ENCODE measurements around the gene DDOST.
"Not testable (repeated sequence)": the region's sequence is repeated elsewhere in the genome, so short reads cannot be mapped to it uniquely, and the experiment has no call there.

The DDOST gene

DNA sequence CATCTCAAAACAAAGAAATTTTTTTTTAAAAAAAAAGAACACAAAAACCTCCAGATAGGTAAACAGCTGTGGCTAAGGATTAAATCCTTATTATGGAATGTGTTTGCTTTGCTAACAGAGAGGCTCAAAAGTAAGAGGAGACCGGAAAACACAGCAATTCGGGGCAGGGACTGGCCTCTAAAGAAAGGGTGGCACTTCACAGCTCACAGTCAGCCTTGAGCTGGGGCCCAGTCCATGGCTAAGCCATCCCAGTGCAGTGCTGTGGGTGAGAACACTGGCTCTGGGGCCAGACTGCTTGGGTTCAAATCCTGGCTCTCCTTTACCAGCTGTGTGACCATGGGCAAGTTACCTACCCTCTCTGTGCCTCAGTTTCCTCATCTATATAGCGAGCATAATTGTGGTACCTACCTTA lies 28.5 kb upstream of the DDOST start:
- no peak for DNase-seq

DNA sequence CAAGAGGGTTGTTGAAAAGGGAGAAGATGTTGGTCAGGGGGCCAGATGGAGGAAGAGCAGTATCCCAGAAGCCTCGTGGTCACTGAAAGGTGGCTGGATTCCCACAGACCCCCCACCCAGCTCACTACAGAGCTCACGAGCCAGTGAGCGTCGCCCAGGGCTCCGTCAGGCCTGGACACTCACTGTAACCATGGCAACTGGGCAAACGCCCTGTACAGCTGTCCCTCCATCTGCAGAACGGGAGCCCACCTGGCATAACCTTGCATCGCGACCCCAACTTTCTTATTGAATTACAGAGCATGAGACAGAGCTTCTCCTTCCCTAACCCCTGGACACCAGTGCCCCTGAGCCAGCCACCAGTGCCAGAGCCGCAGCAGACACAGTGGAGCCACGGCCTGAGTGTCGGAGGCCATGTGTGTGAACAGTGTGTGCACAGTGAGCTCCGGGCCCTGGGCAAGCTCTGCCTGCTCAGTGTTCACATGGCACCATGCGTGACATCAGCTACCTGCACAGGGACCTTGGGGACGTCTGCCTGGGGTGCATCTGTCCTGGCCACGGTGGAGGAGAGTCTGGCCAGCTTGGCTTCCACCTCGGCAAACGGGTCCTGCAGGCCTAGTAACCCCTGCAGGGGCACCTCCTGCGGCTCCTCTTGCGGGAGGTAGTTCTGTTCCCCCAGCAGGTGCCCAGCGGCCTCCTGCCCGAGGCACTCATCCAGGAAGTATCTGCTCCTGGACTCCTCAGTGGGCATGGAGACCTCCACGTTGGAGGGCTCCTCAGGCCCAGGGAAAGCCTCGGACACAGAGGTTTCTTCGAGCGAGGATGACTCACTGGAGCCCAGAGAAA lies 25.9 kb upstream of the DDOST start:
- DNase-seq: no peak

DNA sequence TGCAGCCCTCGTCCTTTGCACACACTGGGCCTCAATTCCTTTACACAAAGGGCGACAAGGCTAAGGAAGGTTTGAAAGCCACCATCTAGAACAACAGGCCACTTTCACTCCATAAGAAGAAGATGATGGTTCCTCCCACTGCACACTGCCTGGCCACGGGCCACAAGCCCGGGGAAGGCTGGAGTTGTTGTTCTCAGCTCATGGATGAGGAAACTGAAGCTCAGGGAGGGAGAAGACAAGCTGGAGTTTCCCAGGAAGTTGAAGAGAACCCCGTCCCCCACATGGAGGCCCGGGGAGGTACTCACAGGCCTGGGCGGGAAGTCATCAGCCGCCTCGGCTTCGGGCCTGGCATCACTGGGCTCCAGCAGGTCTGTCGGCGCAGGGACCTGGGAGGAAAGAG lies 24.6 kb upstream of the DDOST start:
- no peak for DNase-seq

DNA sequence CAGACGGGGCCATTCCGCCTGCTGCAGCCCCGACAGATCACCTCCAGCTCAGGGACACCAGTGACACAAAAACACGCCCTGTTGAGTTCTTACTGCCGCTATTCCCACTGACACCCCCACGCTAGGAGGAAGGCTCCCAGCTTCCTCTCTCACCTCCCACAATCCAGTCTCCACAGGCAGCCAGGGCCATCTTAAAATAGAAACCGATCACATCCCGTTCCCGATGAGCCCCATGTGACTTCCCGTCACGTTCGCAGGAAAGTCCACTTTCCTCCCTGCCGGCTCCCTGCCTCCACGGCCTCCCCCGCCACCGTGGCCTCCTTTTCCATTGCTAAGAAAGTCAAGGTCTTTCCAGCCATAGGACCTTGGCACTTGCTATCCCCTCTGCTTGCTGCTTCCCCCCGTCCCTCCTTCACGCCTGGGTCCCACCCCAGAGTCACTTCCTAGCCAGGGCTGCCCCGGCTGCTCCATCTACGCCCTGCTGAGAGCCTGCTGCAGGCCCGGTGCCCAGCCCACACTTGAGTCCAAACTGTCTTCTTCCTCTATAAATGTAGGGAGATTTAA lies 24.0 kb upstream of the DDOST start:
- no peak for DNase-seq

DNA sequence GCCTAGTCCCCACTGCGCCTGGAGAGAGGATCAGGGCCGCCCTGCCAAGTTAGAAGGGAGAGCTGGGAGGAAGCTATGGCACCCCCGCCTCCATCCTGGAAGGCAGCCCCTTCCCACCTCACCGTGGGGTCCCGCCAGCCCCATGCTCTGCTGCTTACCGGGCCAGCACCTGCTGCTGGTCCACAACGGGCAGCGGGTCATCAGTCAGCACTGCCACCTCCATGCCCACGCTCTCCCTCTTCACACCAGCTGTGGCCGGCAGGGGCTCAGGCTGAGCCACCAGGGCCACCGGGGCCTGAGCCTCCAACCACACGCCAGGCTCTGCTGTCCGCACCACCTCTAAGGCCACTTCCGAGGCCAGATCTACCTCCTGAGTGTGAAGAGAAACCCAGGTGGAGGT lies 23.5 kb upstream of the DDOST start:
- DNase-seq: no peak

- DNase-seq: no peak
Observed at GRCh38 chr1:20684050-20684620, 23.0 kb upstream of the DDOST start.

GRCh38 chr1:20683614-20684013 lies 22.4 kb upstream of the DDOST start:
- DNase-seq: no peak

DNA sequence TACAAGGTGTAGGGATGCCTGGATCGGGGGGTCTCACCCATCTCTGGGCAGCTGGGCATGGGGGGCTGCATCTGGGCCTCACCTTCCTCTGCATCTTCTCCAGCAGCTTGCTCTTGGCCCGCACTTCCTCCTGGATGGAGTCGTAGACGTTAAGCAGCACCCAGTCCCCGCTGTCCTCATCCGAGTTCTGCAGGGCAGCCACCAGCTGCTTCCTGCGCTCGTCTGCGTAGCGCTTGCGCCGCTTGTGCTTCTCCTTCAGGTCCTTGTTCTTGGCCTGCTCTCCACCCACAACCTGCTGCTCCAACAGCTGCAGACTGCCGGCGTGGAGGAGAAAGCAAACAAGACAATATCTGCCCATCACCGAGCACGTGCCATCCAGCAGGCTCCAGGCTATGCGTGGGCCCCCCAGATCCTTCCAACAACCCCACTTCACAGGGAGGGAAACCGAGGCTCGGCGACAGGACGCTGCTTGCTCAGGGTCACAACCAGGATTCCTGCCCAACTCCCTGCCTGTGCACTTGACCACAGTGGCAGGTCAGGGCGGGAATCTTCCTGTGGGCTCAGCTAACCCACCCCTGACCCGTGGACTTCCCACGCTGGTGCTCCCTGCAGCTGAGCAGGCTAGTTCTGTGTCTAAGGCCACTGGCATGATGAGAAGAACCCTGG lies 21.5 kb upstream of the DDOST start:
- DNase-seq: no peak

- no peak for DNase-seq
Observed at GRCh38 chr1:20681999-20682398, 20.8 kb upstream of the DDOST start.

GRCh38 chr1:20680269-20680668 lies 19.1 kb upstream of the DDOST start:
- DNase-seq: no peak

DNA sequence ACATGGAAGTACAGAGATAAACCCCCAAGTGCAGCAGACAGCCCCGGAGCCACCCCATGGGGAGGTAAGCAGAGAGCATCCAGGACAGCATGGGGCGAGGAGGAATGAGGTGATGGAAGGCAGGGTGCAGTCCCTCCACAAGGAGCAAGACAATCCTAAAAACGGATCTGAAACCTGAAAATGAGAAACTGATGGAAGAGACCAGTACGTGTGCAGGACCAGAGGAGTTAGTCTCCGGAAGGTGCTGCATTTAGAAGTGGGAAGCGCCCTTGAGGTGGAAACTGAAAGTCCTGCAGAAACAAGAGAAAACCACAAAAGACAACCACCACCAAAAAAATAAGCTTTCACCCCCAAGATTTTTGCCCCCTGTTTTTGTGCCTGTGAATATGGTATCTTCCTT lies 17.4 kb upstream of the DDOST start:
- DNase-seq: no peak

DNA sequence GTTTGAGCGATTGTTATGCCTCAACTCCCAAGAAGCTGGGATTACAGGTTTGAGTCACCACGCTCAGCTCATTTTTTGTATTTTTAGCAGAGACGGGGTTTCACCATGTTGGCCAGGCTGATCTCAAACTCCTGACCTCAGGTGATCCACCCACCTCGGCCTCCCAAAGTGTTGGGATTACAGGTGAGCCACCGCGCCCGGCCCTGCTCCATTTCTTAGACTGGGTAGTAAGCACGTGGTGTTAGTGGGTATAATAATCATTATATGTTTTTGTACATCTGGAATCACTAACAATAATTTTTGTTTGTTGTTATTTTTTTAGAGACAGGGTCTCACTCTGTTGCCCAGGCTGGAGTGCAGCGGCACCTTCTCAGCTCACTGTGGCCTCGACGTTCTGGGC lies 12.5 kb upstream of the DDOST start:
- not testable (repeated sequence) for DNase-seq

GRCh38 chr1:20672265-20672632 lies 11.1 kb upstream of the DDOST start:
- no peak for DNase-seq

DNA sequence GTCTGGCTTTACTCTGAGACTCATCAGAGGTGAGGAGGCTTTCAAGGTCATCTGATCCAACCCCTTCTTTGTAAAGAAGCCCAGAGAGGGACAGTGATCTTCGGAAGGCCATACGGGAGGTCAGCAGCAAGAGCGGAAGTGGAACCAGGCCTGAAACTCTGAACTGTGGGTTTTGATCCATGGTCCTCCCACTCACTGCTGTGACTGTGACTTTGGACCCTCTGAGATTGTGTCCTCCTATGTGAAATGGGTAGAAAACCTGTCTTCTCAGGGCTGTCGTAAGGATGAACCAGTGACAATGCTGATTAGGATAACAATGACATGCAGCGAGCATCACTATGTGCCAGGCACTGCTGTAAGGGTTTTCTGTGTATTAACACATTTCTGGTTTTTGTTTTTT lies 9.8 kb upstream of the DDOST start:
- no peak for DNase-seq

- no peak for DNase-seq
Observed at GRCh38 chr1:20668581-20668980, 7.4 kb upstream of the DDOST start.

DNA sequence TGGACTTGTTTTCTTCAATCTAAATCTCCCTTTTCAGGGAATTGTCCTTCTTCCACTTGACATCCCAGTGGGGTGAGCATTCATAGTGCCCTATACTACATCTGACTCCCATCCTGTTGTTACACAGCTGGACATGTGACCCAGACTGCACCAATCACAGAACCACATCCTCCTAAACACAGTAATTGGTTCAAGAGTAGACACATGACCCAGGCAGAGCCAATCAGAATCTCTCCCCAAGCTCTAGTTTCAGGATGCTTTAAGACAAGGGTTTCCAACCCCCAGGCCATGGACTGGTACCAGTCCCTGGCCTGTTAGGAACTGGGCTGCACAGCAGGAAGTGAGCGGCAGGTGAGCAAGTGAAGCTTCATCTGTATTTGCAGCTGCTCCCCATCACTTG lies 5.6 kb upstream of the DDOST start:
- no peak for DNase-seq

DNA sequence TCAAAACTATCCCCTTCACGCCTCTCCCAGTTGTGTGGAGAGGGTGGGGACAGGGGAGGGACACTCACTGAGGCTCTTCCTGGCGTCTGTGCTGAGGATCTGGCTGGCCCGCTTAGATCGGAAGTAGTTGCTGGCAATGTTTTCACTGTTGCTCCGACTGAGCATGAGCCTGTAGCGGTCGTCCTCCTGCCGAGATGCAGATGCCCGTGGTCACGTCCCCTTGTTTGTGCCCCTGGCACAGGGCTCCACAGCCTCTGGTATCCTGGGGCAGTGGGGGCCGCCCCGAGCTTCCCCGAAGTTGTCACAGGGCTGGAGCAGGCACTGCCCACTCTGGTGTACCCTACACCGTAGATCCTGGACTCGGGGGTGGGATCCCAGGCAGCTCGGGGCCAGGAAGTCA lies 5.0 kb upstream of the DDOST start:
- no peak for DNase-seq

- no peak for DNase-seq
Observed at GRCh38 chr1:20665726-20666125, 4.6 kb upstream of the DDOST start.

DNA sequence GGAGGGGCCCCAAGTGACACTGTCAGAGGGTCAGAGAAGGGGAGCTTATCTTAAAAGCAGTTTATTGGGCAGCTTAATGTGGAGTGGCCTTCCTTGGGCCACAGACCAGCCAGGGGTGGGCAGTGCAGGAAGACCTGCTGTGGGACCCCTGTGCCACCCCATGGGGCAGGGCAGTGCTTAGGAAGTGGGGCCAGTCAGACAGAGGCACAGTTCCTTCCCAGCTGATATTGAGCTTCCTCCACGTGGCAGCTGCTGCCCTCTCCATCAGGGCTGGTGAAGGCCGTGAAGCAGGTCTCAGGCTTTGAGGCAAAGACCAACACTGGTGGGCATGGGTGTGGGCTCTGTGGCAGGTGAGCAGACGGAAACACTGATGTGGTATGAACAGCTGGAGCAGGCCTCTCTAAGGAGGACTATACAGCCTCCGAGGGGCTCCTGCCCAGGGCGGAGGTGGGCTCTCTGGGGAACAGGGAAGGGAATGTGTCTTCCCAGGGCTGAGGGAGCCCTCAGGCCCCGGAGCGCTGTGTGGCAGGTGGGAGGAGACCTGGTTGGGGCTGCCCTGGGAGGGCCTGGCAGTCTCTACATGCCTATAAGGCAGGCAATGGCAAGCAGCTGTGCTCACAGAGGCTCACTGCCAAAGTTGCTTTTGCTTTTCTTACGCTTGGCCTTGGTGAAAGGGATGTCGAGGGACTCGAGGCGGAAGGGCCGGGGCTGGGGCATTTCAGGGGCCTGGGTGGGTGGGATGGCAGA lies 3.0 kb upstream of the DDOST start:
- no peak for DNase-seq

- no peak for DNase-seq
Observed at GRCh38 chr1:20663365-20663764, 2.2 kb upstream of the DDOST start.

- DNase-seq: no peak
Observed at GRCh38 chr1:20662110-20662475, 924 bp upstream of the DDOST start.

GRCh38 chr1:20660847-20661206 lies 342 bp downstream of the DDOST start:
- no peak for DNase-seq

- no peak for DNase-seq
Observed at GRCh38 chr1:20660363-20660762, 806 bp downstream of the DDOST start.
